ENCODE data around the gene POU2F2. TPM values are rescaled to one million over a fixed set of nuclear protein-coding genes. Genes with fewer than 3 reads are reported as not detected.
A peak's percentile ranks its signal among the peaks of the same experiment; 100 is the strongest.

POU2F2 gene
- total RNA-seq, 2 donors from 2014 or later = 0.11 to 0.83 TPM

GRCh38 chr19:42134535-42135070 lies 2.4 kb upstream of the POU2F2 start:
- TF ChIP-seq, protein P1, sequence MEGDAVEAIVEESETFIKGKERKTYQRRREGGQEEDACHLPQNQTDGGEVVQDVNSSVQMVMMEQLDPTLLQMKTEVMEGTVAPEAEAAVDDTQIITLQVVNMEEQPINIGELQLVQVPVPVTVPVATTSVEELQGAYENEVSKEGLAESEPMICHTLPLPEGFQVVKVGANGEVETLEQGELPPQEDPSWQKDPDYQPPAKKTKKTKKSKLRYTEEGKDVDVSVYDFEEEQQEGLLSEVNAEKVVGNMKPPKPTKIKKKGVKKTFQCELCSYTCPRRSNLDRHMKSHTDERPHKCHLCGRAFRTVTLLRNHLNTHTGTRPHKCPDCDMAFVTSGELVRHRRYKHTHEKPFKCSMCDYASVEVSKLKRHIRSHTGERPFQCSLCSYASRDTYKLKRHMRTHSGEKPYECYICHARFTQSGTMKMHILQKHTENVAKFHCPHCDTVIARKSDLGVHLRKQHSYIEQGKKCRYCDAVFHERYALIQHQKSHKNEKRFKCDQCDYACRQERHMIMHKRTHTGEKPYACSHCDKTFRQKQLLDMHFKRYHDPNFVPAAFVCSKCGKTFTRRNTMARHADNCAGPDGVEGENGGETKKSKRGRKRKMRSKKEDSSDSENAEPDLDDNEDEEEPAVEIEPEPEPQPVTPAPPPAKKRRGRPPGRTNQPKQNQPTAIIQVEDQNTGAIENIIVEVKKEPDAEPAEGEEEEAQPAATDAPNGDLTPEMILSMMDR (IDR thresholded peaks at IDR 0.05) = no peak
- H3K4me3 ChIP-seq = no peak overlapping the region
- H3K27ac ChIP-seq = no peak overlapping the region
- no peaks in the 10 kb centered on the region for H3K36me3 ChIP-seq
- H3K4me1 ChIP-seq = peaks cover 0 to 16% of the 10 kb centered on the region in 2 donors
- peaks cover 6 to 10% of the 10 kb centered on the region in 2 donors for H3K27me3 ChIP-seq
- no peak for DNase-seq (ENCODE audit: low spot score)
- no peaks in the 10 kb centered on the region for H3K9me3 ChIP-seq

GRCh38 chr19:42132851-42133528 lies 744 bp upstream of the POU2F2 start:
- H3K36me3 ChIP-seq = no peaks in the 10 kb centered on the region
- peaks cover 6 to 10% of the 10 kb centered on the region in 2 donors for H3K27me3 ChIP-seq

GRCh38 chr19:42131149-42132029 lies 857 bp downstream of the POU2F2 start:
- TF ChIP-seq, protein P1 (IDR thresholded peaks at IDR 0.05) = no peak
- DNase-seq (ENCODE audit: low spot score) = no peak
- peaks cover 0 to 16% of the 10 kb centered on the region in 2 donors for H3K4me1 ChIP-seq
- H3K4me3 ChIP-seq = peak overlapping the region in 1 of 2 donors; percentile 37
- no peak overlapping the region for H3K27ac ChIP-seq
- H3K36me3 ChIP-seq = no peaks in the 10 kb centered on the region
- H3K27me3 ChIP-seq = peaks cover 6 to 10% of the 10 kb centered on the region in 2 donors
- H3K9me3 ChIP-seq = no peaks in the 10 kb centered on the region

More at GRCh38 chr19:42132851-42133528, 744 bp upstream of the POU2F2 start:
- no peak for DNase-seq (ENCODE audit: low spot score)
- H3K4me3 ChIP-seq = peak overlapping the region in 1 of 2 donors; percentile 37
- H3K27ac ChIP-seq = no peak overlapping the region
- peaks cover 0 to 16% of the 10 kb centered on the region in 2 donors for H3K4me1 ChIP-seq
- no peaks in the 10 kb centered on the region for H3K9me3 ChIP-seq
- TF ChIP-seq, protein P1 (IDR thresholded peaks at IDR 0.05) = peak; percentile 95 to 98

- H3K27me3 ChIP-seq = peaks cover 6 to 10% of the 10 kb centered on the region in 2 donors
- H3K4me3 ChIP-seq = no peak overlapping the region
- TF ChIP-seq, protein P1 (IDR thresholded peaks at IDR 0.05) = no peak
- DNase-seq (ENCODE audit: low spot score) = no peak
- H3K27ac ChIP-seq = no peak overlapping the region
- peaks cover 0 to 16% of the 10 kb centered on the region in 2 donors for H3K4me1 ChIP-seq
- no peaks in the 10 kb centered on the region for H3K36me3 ChIP-seq
- no peaks in the 10 kb centered on the region for H3K9me3 ChIP-seq
Observed at GRCh38 chr19:42130254-42130573, 2.0 kb downstream of the POU2F2 start.

- DNase-seq (ENCODE audit: low spot score) = no peak
- Histone ChIP-seq H3K27me3 (peaks cover 6 to 10% of the 10 kb centered on the region in 2 donors), H3K36me3 (no peaks in the 10 kb centered on the region), H3K9me3 (no peaks in the 10 kb centered on the region), H3K4me1 (peaks cover 0 to 16% of the 10 kb centered on the region in 2 donors), H3K4me3 (no peak overlapping the region), H3K27ac (no peak overlapping the region)
- TF ChIP-seq, protein P1 (IDR thresholded peaks at IDR 0.05) = no peak
Observed at GRCh38 chr19:42129399-42130253, 2.6 kb downstream of the POU2F2 start.

Data from right atrium auricular region (tissue), 2 donors.